Measurements from ENCODE around the gene EFNA5.

- TF ChIP-seq EZH2 (IDR thresholded peaks at IDR 0.05; ENCODE audit: insufficient read depth, poor library complexity, severe bottlenecking) (no peak), EZH2phosphoT487 (IDR thresholded peaks at IDR 0.05; ENCODE audit: insufficient read depth, low read depth) (no peak)
Measured at GRCh38 chr5:107639990-107640389, 30.7 kb downstream of the EFNA5 start.
